SK-N-SH treated with all-trans-retinoic acid at 6 μM for 48 hours (cell line): ENCODE measurements around the gene SPAM1.

Experiments
- ARNTL ChIP-seq: fragments of 450-650 bp; formaldehyde crosslinking; IDR thresholded peaks from 2 replicates; pipeline ENCODE4 v1.5.0; 2020; ENCODE audit warnings: low read depth, mild to moderate bottlenecking, moderate library complexity, borderline replicate concordance
- CSDC2 ChIP-seq: fragments of 250-450 bp; sonication (Bioruptor Pico); IDR thresholded peaks from 2 replicates; pipeline ENCODE4 v1.5.0; 2020; ENCODE audit warnings: mild to moderate bottlenecking, moderate library complexity
- PPARA ChIP-seq: fragments of 250-450 bp; sonication (Bioruptor Pico); IDR thresholded peaks from 2 replicates; pipeline ENCODE4 v1.5.0; 2020; ENCODE audit warnings: mild to moderate bottlenecking, borderline replicate concordance
- SNAI2 ChIP-seq: fragments of 250-450 bp; sonication (Bioruptor Pico); IDR thresholded peaks from 2 replicates; pipeline ENCODE4 v1.5.0; 2020; ENCODE audit warnings: mild to moderate bottlenecking, moderate library complexity
- TOX ChIP-seq: fragments of 250-450 bp; sonication (Bioruptor Pico); IDR thresholded peaks from 2 replicates; pipeline ENCODE4 v1.8.0; 2021; ENCODE audit warnings: mild to moderate bottlenecking, moderate library complexity, borderline replicate concordance
- ZNF70 ChIP-seq: fragments of 450-650 bp; formaldehyde crosslinking; IDR thresholded peaks from 2 replicates; pipeline ENCODE4 v1.5.0; 2020; ENCODE audit warnings: mild to moderate bottlenecking, moderate library complexity
- TF ChIP-seq, protein P1 (sequence below): fragments of 250-450 bp; sonication (Bioruptor Pico); IDR thresholded peaks from 2 replicates; pipeline ENCODE4 v1.5.1; 2021; ENCODE audit warnings: mild to moderate bottlenecking, moderate library complexity
- TF ChIP-seq, protein P2 (sequence below): fragments of 250-450 bp; sonication (Bioruptor Pico); IDR thresholded peaks from 2 replicates; pipeline ENCODE4 v1.5.1; 2020; ENCODE audit warnings: low read depth, mild to moderate bottlenecking, moderate library complexity

DNA sequence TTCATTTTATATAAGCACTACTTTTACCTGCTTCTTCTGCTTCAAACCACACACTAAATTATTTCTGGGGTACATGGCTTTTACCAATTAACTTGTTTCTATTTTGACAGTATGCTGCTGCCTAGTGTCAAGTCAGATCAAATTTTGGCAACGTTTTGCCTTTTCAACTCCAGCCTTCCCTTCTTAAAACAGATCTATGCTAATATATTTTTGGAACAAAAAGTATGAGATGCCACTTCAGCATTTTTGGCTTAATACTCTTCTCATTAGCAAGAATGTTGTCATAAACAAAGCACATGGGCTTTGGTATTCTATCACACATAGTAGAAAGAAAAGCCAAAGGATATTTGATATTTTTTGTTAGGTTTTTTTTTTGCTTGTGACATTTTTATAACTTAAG, 47.8 kb downstream of the SPAM1 start:
- TF ChIP-seq PPARA (CRISPR knock-in tag): no peak
- TF ChIP-seq, protein P1, sequence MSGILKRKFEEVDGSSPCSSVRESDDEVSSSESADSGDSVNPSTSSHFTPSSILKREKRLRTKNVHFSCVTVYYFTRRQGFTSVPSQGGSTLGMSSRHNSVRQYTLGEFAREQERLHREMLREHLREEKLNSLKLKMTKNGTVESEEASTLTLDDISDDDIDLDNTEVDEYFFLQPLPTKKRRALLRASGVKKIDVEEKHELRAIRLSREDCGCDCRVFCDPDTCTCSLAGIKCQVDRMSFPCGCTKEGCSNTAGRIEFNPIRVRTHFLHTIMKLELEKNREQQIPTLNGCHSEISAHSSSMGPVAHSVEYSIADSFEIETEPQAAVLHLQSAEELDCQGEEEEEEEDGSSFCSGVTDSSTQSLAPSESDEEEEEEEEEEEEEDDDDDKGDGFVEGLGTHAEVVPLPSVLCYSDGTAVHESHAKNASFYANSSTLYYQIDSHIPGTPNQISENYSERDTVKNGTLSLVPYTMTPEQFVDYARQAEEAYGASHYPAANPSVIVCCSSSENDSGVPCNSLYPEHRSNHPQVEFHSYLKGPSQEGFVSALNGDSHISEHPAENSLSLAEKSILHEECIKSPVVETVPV (CRISPR knock-in tag): no peak
- TF ChIP-seq, protein P2, sequence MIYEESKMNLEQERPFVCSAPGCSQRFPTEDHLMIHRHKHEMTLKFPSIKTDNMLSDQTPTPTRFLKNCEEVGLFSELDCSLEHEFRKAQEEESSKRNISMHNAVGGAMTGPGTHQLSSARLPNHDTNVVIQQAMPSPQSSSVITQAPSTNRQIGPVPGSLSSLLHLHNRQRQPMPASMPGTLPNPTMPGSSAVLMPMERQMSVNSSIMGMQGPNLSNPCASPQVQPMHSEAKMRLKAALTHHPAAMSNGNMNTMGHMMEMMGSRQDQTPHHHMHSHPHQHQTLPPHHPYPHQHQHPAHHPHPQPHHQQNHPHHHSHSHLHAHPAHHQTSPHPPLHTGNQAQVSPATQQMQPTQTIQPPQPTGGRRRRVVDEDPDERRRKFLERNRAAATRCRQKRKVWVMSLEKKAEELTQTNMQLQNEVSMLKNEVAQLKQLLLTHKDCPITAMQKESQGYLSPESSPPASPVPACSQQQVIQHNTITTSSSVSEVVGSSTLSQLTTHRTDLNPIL (CRISPR knock-in tag): no peak
- no peak for TF ChIP-seq CSDC2
- TF ChIP-seq SNAI2 (CRISPR knock-in tag): no peak
- TF ChIP-seq ZNF70 (CRISPR knock-in tag): no peak
- no peak for TF ChIP-seq ARNTL (CRISPR knock-in tag)
- no peak for TF ChIP-seq TOX (CRISPR knock-in tag)
